Choroid plexus epithelial cell (primary cell): ENCODE data around the gene KCNN4.

ENCODE experiments used
- DNase-seq: peaks from one replicate; pipeline ENCODE4 v3.0.0-alpha.2; 2010; ENCODE audit warnings: low read depth
- H3K4me3 ChIP-seq: 2 replicates; pipeline ENCODE4 v1.5.1; 2011; ENCODE audit warnings: low read depth, mild to moderate bottlenecking, control low read depth, low read length, moderate library complexity
- TF ChIP-seq, protein P1 (sequence below): conservative IDR thresholded peaks from 2 replicates; pipeline ENCODE4 v1.5.1; 2011; ENCODE audit warnings: low read depth, mild to moderate bottlenecking, control low read depth, inconsistent platforms, low read length, moderate library complexity

Gene KCNN4

DNA sequence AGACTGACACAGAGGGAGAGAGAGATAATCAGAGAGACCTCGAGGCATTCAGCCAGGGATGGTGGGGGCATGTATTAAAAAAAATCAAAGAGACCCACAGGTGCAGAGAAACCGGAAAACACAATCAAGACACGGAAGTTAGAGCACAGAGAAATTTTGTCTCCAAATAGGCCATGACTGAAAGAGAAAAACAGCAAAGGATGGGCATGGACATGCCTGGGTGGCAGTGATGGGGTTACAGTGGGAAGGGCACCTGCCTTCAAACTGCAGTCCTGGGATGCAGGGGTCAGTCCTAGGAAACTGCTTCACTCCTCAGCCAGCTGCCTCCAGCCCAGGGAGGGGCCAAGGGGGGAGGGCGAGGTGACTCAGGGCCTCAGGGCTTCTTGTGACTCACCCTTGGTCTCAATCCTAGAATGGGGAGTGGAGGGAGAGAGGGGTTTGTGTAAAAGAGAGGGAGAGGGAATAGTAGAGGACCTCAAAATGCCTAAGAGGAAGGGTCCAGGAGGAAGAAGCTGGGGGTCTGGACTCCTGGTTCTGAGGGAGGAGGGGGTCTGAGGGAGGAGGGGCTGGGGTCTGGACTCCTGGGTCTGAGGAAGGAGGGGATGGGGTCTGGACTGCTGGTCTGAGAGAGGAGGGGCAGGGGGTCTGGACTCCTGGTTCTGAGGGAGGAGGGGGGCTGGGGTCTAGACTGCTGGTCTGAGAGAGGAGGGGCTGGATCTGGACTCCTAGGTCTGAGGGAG lies 3.6 kb upstream of the KCNN4 start:
- DNase-seq, result peak; percentile 72
- H3K4me3 ChIP-seq, result no peak overlapping the region
- TF ChIP-seq, protein P1, sequence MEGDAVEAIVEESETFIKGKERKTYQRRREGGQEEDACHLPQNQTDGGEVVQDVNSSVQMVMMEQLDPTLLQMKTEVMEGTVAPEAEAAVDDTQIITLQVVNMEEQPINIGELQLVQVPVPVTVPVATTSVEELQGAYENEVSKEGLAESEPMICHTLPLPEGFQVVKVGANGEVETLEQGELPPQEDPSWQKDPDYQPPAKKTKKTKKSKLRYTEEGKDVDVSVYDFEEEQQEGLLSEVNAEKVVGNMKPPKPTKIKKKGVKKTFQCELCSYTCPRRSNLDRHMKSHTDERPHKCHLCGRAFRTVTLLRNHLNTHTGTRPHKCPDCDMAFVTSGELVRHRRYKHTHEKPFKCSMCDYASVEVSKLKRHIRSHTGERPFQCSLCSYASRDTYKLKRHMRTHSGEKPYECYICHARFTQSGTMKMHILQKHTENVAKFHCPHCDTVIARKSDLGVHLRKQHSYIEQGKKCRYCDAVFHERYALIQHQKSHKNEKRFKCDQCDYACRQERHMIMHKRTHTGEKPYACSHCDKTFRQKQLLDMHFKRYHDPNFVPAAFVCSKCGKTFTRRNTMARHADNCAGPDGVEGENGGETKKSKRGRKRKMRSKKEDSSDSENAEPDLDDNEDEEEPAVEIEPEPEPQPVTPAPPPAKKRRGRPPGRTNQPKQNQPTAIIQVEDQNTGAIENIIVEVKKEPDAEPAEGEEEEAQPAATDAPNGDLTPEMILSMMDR, result no peak

DNA sequence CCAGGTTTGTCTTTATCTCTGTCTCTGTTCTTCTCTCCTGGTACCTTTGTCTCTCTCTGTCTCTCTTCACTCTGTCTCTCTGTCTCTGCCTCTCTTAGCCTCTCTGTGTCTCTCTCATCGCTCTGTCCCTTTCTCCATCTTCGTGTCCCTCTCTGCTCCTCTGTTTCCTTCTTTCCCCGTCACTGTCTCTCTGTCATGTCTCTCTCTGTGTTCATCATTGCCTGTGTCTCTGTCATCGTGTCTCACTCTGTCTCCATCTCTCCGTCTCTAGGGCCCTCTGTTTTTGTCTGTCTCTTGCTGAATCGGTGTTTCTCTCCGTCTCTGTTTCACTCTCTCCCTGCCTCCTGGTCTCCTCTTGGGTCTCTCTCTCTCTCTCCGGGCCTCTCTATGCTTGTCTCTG lies 2.9 kb upstream of the KCNN4 start:
- TF ChIP-seq, protein P1, result no peak
- DNase-seq, result no peak
- H3K4me3 ChIP-seq, result no peak overlapping the region

DNA sequence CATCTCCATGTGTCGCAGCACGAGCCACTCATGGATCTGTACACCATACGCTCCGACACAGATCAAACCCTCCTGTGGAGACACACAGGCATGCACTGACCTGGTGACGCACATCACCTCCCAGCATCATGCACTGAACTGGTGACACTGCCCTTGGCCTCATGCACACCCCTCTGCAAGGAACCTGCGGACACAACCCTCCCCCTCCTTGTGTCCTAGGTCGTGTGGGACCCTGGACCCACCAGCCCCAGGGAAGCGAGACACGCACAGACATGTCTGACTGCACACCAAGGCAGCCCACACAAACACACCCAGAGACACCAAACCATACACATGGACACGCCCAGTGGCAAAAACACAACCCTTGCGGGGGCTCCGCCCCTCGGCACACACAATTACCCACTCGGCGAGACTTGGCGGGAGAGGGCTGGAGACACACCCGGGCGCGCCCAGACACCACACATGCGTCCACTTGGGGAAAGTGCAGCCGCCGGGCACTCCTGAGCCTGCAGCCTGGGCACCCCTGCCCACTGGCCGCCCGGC lies 2.0 kb upstream of the KCNN4 start:
- H3K4me3 ChIP-seq, result no peak overlapping the region
- DNase-seq, result no peak
- TF ChIP-seq, protein P1, result no peak

DNA sequence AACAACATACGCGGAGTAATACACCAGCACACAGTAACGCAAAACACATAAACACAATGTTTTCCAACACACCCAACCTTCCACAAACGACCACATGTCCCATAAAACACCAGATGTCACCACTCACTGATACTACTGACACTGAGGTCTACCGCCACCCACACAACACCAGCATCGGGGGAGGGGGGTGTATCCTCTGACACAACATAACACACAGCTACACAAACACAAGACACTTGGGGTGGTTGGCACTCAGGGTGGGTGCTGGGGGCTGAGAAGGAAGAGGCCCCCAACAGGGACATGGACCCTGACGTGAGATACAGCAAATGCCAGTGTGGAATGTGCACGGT lies 1.5 kb upstream of the KCNN4 start:
- DNase-seq, result no peak
- H3K4me3 ChIP-seq, result no peak overlapping the region
- TF ChIP-seq, protein P1, result no peak

DNA sequence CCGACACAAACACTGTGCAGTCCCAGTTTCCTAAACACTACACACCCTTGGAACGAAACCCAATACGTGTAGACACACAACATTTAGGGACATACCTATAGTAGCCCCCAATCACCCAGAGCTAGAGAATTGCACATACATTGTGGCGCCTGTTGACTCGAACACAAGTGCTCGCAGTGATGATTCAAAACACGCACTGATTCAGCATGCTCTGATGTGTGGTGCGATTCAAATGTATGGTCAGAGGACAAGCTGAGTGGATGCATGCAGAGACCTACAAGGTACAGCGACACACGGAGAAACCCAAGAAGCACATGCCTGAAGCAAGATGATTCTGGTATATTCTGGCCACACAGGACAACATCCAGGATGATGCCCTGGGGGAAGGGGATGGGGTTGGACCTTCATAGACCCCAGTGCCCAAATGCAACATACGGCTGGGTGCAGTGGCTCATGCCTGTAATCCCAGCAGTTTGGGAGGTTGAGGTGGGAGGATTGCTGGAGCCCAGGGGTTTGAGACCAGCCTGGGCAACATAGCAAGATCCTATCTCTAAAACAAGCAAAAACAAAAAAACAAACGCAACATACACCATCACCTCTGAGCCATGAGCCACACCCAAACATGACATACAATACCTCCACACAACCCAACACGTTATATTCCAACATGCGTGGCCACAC lies 997 bp upstream of the KCNN4 start:
- TF ChIP-seq, protein P1, result no peak
- no peak for DNase-seq
- H3K4me3 ChIP-seq, result no peak overlapping the region

DNA sequence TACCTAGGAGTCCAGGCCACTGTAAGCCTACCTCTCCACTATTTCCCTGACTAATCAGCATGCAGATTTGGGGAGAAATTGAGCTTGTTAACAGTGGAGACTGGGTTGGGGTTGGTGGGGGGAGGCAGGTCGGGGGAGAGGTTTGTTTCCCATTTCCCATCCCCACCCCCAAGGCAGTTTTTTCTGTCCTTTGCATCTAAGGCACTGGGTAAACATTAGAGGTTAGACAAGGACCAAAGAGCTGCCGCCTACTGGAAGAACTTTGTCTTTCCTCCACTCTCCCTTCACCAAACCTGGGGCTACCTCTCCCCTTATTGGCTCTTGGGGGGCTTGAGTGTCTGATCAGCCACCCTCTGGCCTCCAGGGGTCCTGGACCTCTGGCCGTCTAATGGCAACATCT lies 953 bp downstream of the KCNN4 start:
- H3K4me3 ChIP-seq, result no peak overlapping the region
- DNase-seq, result no peak
- TF ChIP-seq, protein P1, result peak; percentile 36
